Measurements from ENCODE around the gene RNASEH1.

The RNASEH1 gene

DNA sequence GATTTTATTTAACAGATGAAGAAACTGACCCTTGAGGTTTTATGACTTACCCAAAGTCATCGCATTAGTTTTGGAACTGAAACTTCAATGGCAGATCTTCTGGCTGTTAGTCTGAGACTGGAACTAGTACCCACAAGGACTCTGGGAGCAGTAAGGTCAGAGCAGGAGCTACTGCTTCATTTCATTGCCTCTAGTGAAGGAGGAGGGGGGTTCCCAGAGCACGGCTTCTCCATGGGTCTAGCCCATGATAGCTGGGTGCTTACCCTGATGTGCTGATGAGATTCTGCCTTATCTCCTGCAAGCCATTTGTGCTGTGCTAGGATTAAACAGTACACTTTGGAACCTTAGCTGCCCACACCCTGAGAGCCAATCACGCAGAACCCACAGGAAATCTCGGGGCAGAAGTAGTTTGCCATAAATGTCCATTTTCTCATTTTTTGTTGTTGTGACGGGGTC, 5.4 kb upstream of the RNASEH1 start:
- in situ Hi-C loops (cut with MboI; ENCODE audit: low sequenced_read_pairs), result no loop called here

DNA sequence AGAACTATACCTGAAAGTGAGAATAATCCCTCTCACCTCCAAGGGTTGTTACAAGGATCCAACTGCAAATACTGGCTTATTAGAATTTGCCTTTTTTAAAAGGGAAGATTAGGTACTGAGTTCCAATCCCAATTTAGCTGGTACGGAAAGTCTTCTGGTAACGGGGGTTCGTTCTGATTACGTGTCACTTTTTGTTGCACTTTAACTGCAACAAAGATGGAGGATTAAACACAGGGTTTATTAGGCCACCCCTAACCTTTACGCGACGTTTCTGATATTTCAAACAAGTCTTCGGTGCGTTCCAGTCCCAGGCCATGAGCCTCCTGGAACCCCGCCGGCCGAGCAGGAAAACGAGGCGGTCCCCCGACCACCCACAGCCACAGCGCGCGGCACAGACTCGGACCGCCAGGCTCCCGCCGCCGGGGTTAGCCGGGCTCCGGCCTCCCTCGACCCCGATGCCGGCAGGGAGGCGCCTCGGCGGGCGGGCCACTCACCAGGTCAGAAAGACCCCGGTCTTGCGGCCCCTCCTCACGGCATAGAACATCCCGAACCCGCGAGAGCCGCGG, 411 bp downstream of the RNASEH1 start:
- in situ Hi-C loops (cut with MboI; ENCODE audit: low sequenced_read_pairs), result no loop called here

DNA sequence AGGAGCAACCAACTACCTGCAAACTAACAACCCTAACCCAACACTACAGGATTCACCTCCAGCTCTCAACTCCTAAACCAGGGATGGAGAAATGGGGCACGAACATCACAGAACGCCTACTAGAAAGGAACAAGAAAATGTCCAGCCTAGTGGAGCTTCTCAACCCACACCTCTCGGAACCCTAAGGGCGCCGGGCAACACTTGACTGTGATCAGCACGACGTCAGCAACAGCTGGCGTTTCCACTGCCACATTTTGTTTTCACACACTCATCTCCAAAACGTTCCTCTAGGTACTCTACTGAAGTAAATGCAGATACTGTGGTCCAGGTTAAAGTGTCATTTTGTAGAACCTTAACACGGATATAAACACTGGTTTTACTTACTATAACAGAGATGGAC, 4.2 kb downstream of the RNASEH1 start:
- in situ Hi-C loops (cut with MboI; ENCODE audit: low sequenced_read_pairs), result no loop called here

DNA sequence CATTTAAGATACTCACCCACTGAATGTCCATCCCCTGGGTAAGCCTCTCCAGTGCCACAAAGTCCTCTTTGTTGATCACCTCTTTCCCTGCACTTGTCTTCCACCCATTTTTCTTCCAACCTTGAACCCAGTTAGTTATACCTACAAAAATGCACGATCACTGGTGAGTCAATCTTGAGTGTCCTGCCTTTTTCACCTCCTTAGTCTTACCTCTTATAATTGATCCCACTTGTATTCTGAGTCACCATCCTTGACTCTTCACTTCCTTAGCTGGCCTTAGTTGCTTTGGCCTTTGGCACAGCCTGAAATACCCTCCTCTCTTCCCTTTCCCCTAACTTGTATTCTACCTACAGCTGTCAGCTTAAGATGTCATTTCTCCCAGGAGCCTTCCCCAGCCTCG, 10.2 kb downstream of the RNASEH1 start:
- in situ Hi-C loops (cut with MboI; ENCODE audit: low sequenced_read_pairs), result no loop called here

DNA sequence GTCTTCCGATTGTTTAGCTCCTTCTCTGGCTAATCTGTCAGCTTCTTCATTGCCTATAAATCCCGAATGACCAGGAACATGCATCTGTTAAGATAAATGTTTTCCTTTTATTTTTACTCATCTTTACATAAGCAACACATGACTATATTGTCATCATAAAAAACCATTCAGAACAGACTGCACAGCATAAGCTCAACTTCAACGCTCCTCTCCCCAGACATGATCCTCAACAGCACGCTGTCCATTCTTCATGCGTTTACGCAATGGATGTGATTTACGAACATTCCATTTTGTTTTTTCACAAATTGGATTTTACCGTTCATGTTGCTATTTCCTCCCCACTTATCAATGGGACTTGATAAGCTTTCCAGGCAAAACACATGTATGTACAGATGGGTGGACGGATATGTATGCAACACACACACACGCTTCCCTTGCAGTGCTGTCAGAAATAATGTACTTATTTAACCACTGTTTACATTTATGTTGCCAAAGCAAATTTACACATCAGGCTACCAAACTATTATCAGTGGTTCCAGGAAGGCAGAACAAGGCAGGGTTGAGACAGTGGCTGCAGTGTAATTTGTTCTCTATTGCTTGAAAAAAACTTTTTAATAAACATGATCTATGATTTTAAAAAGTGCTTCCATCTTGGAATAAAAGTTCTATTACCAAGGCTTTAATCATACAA, 12.2 kb downstream of the RNASEH1 start:
- in situ Hi-C loops (cut with MboI; ENCODE audit: low sequenced_read_pairs), result no loop called here

DNA sequence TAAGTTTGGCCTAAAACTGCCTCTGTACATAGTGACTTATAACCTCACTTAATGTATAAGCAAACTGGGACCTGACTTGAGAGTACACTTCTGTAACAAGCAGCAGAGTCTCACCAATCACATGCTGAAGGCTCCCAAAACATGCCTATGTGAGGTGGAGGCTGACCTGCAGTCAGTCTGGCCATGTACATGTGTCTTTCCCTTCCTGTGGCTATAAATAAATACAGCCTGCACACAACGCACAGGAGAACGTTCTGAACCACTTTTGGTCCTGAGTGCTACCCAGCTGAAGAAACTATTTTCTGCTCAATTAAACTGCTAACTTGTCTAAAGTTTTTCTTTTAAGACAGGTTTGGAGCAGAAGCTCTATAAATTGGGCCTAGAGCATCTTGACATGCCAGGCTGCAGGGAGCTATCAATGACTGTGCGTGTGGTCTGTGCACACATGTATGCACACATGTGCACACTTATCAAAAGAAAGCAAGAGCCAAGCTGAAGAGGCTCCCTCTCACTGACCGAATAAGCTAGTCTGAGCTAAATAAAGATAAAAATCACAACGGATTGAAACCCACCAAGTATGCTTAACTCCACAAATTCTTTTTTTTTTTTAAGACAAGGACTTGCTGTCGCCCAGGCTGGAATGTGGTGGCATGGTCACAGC, 15.0 kb downstream of the RNASEH1 start:
- in situ Hi-C loops (cut with MboI; ENCODE audit: low sequenced_read_pairs), result no loop called here

DNA sequence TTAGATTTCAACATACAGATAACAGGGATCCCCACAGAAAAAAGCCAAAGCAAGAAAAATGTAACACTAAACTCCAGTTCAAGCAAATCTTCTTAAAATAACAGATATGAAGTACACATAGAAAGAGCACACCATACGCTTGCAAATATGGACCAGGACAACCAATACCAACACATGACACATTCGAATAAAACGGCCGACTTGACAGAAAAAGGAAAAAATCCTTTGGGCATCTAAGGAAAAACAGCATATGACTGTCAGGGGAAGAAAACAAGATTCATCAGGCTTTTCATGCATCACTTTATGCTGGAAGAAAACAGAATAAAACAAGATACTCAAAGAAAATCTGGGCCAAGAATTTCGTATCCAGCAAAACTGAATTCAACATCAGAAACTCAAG, 16.0 kb downstream of the RNASEH1 start:
- in situ Hi-C loops (cut with MboI; ENCODE audit: low sequenced_read_pairs), result no loop called here

DNA sequence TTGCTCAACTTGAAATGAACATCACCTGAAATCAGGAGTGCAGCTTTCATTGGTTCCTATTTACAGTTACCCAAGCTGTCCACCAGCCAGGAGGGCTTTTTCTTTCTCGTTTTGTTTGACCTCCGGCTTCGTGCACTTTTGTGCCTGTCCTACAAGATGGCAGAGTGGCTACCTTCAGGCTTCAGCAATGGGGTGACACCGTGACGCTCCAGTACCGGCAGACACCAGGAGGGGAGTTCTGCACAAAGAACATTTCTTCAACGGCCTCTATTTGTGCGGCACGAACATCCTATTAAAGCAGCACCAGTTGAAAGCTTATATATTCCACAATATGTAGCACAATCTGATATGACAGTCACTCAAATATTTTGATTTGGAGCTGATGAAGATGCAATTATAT, 18.3 kb downstream of the RNASEH1 start:
- in situ Hi-C loops (cut with MboI; ENCODE audit: low sequenced_read_pairs), result no loop called here

DNA sequence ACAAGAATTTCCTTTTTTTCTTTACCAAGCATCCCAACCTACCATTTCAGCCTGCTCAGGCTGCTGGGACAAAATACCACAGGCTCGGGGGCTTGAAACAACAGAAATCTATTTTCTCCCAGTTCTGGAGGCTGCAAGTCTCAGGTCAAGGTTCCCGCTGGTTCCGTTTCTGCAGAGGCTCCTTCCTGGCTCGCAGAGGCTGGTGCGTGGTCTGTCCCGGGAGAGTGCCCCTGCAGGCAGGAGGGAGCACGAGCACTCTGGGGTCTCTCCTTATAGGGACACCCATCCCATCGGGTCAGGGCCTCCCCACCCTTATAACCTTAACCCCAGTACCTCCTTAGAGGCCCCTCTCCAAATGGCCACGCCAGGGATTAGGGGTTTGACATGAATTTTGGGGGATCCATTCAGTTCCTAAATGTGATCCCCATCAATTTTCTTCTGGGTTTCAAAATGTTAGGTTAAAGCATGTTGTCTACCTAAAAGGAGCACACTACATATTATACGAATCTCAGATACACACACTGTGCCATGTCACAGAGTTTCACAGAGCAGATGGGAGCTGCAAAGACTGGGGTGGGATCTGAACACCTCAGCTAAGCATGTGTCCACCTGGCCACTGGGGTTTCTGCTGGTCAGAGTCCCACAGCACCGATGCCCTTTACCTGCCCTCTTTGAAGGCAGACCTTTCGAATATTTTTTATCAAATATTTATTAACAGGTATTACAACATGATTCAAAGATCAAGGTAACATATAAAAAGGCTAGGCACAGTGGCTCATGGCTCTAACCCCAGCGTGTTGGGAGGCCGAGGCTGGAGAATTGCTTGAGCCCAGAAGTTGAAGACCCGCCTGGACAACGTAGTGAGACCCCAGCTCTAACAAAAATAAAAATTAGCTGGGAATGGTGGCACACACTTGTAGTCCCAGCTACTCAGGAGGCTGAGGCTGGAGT, 21.2 kb downstream of the RNASEH1 start:
- in situ Hi-C loops (cut with MboI; ENCODE audit: low sequenced_read_pairs), result no loop called here

DNA sequence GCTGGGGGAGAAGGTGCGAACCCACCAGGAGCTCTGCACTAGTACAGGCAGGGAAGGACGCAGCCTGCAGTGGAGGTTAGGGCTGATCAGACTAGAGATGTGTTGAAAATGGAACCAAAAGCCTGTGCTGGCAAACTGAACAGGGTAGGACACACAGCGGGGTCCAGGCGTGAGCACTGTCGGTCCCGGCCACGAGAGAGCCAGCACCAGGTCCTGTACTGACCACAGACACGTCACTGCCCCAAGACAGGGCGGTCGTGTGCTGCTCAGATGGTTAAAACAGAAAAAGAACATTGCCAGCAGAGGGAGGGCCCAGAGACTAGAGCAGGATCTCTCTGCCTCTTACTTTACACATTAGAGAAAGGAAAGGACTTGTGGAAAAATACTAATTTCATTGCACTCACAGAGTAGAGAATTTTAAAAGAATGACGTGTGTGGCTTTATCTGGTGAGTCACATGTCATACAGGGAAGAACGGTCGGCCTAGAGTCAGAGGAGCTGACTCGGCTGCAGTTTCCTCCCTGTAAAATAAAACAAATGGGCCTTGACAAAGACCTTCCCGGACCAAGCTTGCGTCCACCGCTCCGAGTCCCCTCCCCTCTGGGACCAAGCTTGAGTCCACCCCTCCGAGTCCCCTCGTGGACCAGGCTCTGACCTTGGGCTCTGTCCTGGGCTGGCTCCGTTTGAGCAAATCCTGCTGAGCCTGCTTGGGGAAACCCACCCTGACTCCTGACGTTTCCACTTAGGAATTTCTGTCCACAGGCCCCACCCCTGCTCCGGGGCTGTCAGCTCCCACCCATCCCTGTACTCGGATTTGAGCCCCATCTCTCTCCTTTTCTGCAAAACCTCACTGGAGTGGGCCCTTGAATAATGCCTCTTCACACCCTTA, 22.1 kb downstream of the RNASEH1 start:
- in situ Hi-C loops (cut with MboI; ENCODE audit: low sequenced_read_pairs), result no loop called here

DNA sequence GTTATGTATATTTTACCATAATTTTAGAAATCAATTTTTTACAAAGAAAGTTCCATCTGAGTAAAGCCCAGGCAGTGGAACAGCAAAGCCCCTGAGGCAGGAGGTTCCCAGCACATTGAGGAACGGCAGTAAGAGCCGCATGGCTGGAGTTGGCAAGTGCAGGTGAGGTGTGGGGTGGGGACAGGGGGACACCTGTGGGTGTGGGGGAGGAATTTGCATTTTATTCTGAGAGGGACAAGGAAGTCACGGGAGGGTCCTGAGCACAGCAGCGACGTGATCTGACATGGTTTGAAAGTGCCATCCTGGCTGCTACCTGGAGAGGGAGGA, 22.7 kb downstream of the RNASEH1 start:
- in situ Hi-C loops (cut with MboI; ENCODE audit: low sequenced_read_pairs), result no loop called here

DNA sequence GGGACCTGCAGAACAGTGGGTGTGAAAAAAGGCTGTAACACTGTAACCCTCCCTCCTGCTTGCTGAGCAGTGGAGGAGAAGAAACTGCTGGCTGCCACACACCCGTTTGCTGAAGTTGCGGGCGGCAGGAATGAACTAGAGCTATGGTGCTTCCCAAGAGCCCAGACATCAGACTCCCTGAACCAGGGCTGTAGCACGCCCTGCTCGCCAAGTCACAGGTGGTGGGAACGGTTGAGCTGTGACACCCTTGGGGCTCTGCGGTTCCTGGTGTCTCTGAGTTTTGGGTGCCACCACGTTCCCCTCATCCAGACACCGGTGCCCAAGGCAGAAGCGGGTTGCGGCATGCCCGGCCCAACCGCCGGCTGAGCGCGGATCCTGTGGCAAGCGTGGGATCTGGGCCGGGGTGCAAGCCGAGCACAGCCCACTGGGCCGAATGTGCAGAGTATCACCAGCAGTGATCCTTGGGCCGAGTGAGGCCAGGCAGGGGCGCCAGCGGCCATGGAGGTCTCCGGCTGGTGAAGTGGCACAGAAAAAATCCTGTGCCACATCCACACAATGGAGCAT, 23.8 kb downstream of the RNASEH1 start:
- in situ Hi-C loops (cut with MboI; ENCODE audit: low sequenced_read_pairs), result no loop called here

DNA sequence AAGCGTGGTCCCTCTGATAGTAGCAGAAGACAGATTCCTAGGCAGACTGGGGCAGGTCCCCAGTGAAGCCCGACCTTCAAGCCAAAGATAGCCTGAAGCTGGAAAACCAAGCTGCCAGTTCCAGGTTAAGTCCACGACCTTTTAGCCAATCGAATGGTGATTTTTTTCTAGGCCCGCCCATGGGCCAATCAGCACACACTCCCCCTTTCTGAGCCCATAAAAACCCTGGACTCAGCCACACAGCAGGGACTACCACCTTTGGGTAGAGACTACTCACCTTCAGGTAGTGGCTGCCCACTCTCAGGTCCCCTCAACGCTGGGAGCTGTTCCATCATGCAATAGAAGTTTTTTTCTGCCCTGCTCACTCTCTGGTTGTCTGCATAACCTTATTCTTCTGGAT, 24.3 kb downstream of the RNASEH1 start:
- in situ Hi-C loops (cut with MboI; ENCODE audit: low sequenced_read_pairs), result no loop called here

DNA sequence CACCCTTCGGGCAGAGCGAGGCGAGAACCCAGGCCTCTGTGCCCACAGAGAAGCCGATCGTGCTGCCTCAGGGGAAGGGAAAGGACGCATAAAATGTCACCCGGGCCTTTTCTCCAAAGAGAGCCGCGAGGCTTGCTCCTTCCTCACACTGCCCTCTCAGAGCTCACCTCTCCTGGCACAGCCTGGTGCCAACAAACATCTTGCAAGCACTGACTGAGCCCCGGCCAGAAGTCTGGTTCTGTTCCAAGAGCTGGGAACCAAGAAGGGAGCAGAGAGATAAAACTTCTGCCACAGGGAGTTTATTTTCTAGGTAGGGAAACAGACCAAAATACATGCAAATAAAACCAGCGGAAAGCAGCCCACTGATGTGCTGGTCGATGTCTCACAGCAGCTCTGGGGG, 25.2 kb downstream of the RNASEH1 start:
- in situ Hi-C loops (cut with MboI; ENCODE audit: low sequenced_read_pairs), result no loop called here

DNA sequence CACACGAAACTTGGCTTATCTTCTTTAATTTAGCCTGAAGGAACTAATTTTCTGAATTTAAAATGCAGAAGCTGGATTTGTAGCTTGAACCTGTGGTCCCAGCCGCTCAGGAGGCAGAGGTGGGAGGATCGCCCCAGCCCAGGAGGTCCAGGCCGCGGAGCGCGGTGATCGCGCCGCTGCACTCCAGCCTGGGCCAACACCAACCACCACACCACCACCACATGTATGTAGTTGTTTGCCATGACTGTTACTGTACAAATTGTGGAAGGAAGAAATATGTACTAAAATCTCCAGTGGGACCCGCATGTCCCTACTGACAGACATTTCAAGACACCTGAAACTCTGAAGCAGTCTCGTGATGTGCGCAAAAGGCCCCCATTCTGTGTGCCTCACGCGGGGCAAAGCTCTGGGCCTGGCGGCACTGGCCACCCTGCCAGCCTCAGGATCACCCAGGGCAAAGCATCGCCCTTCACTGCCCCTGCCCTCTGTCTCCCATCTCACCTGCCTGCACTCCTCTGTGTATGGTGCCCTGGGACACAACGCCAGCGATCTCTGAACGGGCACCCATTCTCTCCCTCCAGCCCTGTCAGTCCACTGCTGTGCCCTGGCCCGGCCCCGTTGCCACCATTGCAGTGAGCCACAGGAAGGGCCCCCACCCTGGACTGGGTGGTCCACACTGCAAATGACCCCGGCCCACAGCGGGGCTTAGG, 28.7 kb downstream of the RNASEH1 start:
- in situ Hi-C loops (cut with MboI; ENCODE audit: low sequenced_read_pairs), result no loop called here

DNA sequence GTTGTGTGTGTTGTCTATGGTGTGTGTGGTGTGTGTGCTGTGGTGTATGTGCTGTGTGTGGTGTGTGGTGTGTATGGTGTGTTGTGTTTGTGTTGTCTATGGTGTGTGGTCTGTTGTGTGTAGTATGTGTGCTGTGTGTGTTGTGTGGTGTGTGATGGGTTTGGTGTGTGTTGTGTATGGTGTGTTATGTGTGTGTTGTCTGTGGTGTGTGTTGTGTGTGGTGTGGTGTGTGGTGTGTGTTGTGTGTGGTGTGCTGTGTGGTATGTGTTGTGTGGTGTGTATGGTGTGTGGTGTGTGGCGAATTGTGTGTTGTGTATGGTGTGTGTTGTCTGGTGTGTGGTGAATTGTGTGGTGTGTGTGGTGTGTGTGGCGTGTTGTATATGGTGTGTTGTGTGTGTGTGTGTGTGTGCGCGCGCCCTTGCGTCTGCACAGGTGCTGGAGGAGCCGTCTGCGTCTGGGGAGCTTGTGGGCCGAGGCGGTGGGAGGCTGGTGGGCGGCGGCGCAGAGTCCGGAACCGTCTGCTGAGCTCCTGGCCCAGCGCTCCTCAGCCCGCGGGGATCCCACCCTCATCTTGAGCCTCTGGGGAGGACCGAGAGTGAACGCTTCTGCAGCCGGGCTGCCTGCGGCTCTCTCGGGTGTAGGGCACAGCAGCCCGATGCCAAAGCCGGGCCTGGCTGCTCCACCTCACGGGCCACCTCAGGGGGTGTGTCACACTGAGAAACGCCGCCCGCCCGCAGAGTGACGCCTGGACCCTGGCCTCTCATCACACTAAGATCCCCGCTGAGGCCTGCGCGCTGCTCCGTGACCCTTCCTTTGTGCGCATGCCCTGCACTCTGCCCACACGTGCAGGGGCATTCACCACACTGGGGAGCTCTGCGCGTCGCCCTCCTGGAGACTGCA, 30.0 kb downstream of the RNASEH1 start:
- in situ Hi-C loops (cut with MboI; ENCODE audit: low sequenced_read_pairs), result no loop called here

DNA sequence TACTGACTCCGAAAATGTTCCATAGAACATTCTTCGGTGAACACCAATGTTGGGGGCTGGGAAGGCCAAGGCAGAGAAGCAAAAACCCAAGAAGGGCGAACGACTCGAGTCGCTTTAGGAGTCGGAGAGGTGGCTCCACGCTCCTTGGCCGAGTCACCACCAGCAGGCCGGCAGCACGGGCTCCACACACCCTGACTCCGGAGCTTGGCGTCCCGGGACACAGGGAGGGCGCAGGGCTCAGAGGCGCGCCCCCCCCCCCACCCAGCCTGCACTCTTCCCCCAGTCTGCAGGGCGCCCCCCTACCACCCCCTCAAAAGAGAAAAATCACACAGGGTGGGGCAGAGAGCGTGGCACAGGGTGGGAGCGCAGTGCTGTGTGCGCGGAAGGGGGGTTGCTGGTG, 31.3 kb downstream of the RNASEH1 start:
- in situ Hi-C loops (cut with MboI; ENCODE audit: low sequenced_read_pairs), result no loop called here

DNA sequence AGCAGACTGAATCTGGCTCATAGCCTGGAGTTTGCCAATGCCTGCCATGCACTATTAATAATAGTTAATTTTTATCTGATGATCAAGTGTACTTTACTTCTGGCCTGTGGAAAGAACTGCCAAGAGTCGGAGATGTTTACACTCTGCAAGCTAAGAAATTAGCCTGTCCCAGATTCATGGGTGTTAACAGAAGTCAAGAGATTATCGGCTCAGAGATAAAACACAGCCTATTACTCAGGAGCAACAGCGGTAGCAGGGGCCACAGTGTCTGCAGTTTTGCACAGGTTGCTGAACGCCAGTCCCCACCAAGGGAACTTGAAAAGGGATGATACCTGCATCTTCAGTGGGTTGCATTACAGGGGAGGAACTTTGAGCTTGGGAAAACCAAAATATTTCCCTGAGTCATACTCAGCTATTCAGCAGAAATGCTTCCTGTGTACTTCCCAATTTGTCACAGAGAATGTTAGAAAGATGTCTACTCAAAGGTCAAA, 34.5 kb downstream of the RNASEH1 start:
- in situ Hi-C loops (cut with MboI; ENCODE audit: low sequenced_read_pairs), result no loop called here

All from HL-60/S4 (cell line).